ENCODE measurements around the gene GREB1. TPM values are rescaled to one million over a fixed set of nuclear protein-coding genes. Genes with fewer than 3 reads are reported as not detected.

GREB1 gene
- total RNA-seq, 1 donor, result 0.10 TPM

DNA sequence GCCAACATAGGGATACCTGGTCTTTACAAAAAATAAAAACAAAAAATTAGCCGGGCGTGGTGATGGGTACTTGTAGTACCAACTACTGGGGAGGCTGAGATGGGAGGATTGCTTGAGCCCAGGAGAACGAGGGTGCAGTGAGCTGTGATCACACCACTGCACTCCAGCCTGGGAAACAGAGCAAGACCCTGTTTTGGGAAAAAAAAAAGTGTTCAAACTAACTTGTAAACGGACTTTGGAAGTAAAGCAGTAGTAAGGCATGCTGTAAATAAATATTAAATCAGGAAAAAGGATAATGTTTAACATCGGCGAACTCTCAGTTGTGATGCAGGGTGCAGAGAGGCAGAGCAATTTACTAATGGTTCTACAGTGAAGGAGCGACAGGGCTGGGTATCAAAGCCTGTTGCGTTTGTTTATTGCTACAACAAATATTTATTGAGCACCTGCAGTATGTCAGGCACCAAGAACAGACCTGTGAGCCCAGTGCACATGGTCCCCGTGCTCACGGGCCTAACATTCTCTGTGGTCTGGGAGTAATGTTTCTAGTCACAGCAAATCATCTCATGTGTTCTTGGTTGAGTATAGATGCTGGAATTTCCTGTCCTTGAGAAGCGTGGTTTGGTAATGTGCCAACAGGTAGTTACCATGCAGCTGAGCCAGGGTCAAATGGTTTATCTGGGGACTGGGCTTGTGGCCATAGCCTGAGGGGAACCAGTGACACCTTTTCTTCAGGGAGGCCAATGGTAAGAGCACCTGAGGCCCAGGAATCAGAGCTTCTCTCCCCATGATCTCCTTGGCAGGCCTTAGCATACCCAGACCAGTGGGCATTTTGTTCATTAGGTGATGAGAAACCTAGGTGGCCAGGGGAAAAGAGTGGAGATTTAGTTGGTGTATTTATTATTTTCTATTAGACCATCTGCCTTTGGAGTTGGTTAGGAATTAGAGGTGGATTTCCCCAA lies 27.9 kb upstream of the GREB1 start:
- Histone ChIP-seq H3K4me1 (ENCODE audit: insufficient read depth, low read length) (no peaks in the 10 kb centered on the region), H3K27me3 (ENCODE audit: insufficient read depth, low read length) (peaks cover 3% of the 10 kb centered on the region), H3K9me3 (ENCODE audit: low read depth, low read length) (no peaks in the 10 kb centered on the region), H3K4me3 (ENCODE audit: low read length) (no peak overlapping the region)

DNA sequence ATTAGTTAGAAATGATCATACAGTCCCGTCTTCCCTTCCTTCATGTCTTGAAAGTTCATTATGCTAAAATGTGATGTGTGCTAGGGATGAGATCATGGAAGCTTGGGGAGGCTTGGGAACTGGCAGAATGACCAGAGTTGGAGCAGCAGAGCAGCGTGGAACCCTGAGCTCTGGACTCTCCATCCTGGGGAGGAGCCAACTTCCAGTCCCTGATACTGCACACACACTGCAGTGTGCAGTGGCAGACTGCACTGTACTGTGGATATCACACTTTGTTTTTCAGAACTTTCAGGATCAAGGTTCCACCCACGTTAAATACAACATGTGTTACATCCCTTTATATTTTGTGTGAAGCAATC lies 27.3 kb upstream of the GREB1 start:
- Histone ChIP-seq H3K27me3 (ENCODE audit: insufficient read depth, low read length) (peaks cover 3% of the 10 kb centered on the region), H3K9me3 (ENCODE audit: low read depth, low read length) (no peaks in the 10 kb centered on the region), H3K4me3 (ENCODE audit: low read length) (no peak overlapping the region), H3K4me1 (ENCODE audit: insufficient read depth, low read length) (no peaks in the 10 kb centered on the region)

DNA sequence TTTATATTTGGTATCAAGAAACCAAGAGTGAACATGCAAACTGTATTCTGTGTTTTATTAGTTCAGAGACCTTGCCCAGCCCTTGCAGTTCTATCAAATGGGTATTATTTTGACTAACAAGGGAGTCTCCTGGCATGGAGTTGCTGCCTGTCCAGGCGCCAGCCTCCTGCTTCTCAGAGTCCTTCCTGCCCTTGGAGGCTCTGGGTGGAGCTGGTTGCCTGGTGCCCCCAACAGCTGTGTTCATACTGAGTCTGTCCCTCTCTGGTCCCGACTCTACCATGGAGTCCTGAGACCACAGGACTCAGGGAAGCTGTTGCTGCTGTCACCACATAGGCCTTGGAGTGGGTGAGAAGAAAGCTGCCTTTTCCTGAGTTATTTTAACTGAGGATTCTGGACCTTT lies 26.3 kb upstream of the GREB1 start:
- H3K27me3 ChIP-seq (ENCODE audit: insufficient read depth, low read length), result peaks cover 3% of the 10 kb centered on the region

DNA sequence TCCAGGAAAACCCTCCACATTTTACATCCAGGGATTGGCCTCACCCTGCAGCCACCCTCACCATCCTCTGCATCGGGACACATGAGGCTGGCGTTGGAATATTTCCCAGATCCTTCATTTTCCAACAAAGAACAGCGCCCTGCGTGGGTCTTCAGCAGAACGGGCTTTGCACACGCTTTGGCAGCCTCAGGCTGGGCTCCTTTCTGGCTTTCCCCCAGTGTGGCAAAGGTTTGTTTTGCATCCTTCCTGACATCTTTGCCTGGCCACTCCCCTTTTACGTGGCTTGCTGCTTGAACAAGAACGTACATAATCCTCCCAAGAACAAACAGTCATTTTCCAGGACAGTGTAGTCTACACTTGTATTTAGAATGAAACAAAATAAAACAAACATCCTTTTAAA lies 25.6 kb upstream of the GREB1 start:
- H3K4me3 ChIP-seq (ENCODE audit: low read length), result no peak overlapping the region
- H3K4me1 ChIP-seq (ENCODE audit: insufficient read depth, low read length), result no peaks in the 10 kb centered on the region
- no peaks in the 10 kb centered on the region for H3K9me3 ChIP-seq (ENCODE audit: low read depth, low read length)
- peaks cover 3% of the 10 kb centered on the region for H3K27me3 ChIP-seq (ENCODE audit: insufficient read depth, low read length)

More for the DNA sequence above, 26.3 kb upstream of the GREB1 start:
- Histone ChIP-seq H3K9me3 (ENCODE audit: low read depth, low read length) (no peaks in the 10 kb centered on the region), H3K4me1 (ENCODE audit: insufficient read depth, low read length) (no peaks in the 10 kb centered on the region), H3K4me3 (ENCODE audit: low read length) (no peak overlapping the region)

DNA sequence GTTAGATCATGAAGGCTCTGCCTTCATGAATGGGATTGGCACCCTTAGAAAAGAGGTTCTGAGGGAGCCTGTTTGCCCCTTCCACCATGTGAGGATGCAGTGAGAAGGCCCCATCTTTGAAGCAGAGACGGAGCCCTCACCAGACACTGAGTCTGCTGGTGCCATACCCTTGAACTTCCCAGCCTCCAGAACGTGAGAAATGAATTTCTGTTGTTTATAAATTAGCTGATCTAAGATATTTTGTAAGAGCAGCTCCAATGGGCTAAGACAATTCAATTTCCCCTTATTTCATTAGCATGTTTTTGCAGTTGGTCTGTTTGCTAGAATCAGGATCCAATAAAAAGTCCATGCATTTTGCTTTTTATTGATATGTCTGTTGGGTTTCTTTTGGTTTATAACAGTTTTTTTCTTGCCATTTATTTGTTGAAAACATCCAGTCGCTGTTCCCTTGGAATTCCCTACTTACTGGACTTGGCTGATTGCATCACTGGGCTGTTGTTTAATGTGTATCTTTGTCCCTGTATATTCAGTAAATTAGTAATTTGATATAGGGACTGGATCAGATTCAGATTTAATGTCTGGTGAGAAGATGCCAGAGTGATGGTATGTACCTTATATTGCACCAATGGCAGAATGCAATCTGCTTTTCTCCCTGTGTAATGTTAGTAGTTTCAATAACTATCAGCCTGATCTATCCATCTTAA lies 24.0 kb upstream of the GREB1 start:
- Histone ChIP-seq H3K27me3 (ENCODE audit: insufficient read depth, low read length) (no peaks in the 10 kb centered on the region), H3K4me3 (ENCODE audit: low read length) (no peak overlapping the region), H3K9me3 (ENCODE audit: low read depth, low read length) (no peaks in the 10 kb centered on the region), H3K4me1 (ENCODE audit: insufficient read depth, low read length) (no peaks in the 10 kb centered on the region)

DNA sequence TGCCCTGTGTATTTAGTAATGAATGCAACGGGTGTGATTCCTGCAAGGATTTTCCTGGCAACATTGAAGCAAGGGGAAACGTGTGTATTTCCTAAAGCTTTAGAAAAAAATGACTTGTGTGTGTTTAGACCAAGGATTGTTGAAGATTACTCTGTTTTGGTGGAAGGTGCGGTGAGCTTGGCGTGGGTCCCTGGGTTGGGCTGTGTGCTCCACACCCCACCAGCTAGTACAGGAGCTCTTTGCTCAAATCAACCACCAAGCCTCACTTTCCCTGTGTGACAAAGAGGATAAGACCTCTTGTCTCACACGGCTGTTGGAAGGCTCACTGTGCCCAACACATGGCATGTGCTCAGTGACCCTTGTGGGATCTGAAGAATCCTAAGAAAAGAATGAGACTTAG lies 21.4 kb upstream of the GREB1 start:
- Histone ChIP-seq H3K9me3 (ENCODE audit: low read depth, low read length) (no peaks in the 10 kb centered on the region), H3K4me1 (ENCODE audit: insufficient read depth, low read length) (no peaks in the 10 kb centered on the region), H3K27me3 (ENCODE audit: insufficient read depth, low read length) (no peaks in the 10 kb centered on the region), H3K4me3 (ENCODE audit: low read length) (no peak overlapping the region)

DNA sequence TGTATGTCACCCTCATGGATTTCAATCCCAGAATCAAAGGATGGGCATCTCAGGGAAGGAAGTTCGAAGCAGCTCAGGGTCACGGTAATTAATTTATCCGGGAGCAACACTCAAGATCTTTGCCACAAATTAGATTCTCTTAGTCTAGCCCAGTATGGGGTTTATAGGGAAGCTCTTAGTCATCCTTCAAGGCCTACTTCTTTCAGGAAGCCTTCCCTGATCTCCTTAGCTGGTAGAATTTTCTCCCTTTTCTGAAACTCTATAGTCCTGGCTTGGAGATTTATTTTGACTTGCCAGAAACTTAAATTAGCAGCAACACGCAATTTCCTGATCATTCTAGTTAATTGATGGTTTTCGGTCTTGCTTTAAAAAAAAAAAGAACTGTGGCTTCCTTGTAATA lies 20.5 kb upstream of the GREB1 start:
- H3K27me3 ChIP-seq (ENCODE audit: insufficient read depth, low read length), result no peaks in the 10 kb centered on the region
- no peaks in the 10 kb centered on the region for H3K4me1 ChIP-seq (ENCODE audit: insufficient read depth, low read length)
- H3K4me3 ChIP-seq (ENCODE audit: low read length), result no peak overlapping the region
- H3K9me3 ChIP-seq (ENCODE audit: low read depth, low read length), result no peaks in the 10 kb centered on the region

DNA sequence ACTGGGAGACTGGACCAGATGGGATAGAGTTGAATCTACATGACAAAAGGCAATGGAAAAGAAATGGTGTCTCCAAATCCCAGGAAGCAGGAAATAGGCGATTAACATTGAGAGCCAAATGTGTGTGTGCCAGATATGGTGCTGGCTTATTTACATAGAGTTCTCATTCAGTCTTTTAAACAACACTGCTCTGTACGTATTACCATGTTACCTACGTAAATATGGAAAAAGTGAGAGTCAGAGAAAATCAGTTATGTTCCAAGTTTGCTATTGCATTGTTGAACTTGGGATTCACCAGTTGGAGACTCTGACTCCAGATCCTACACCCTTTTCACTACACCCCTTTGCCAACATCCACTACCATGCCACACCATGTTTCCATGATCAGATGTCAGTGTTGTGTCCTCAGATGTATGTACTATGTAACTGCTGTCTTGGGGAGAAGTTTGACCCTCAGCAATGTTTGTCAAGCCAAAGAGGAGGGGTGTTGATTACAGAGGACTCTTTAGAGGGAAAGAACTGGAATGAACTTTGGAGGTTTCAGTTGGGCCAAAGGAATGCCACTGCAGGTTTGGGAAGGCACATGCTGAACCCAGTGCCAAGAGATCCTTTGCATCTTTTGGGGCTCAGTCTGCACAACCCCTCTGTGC lies 19.6 kb upstream of the GREB1 start:
- no peaks in the 10 kb centered on the region for H3K27me3 ChIP-seq (ENCODE audit: insufficient read depth, low read length)
- no peaks in the 10 kb centered on the region for H3K9me3 ChIP-seq (ENCODE audit: low read depth, low read length)
- H3K4me1 ChIP-seq (ENCODE audit: insufficient read depth, low read length), result no peaks in the 10 kb centered on the region
- no peak overlapping the region for H3K4me3 ChIP-seq (ENCODE audit: low read length)

DNA sequence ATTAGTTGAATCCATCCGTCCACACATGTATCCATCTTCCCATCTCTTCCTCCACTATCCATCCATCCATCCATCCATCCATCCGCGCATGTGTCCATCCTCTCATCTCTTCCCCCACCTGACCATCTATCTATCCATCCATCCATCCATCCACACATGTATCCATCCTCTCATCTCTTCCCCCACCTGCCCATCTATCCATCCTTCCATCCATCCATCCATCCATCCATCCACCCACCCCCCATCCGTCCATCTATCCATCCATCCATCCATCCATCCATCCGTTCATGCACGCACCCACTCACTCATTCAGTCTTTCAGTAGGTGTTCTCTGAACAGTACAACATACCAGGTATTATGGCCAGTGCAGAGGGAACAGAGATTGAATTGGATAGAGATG lies 18.9 kb upstream of the GREB1 start:
- H3K27me3 ChIP-seq (ENCODE audit: insufficient read depth, low read length), result no peaks in the 10 kb centered on the region

DNA sequence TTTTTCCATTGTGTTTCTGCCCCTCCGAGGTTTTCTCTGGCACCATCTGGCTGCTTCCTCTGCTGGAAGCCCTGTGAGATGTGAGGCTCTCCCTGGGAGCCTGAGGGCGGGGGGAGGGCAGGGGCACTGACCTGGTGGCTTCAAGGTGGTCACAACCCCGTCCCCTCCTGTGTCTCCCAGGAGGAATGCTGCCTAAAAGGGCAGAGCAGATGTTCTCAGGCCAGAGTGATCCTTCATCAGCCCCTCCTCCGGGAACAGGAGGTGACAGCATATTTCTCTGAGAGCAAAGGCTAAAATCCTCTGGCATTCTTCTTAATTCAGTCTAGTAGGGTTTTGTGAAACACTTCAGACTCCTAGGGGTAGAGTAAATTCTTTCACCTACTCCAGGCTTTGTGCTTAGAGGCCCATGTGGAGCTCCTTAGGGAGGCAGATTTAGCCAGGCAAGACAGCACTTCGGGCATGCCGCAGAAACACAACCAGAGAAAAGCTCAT lies 18.3 kb upstream of the GREB1 start:
- Histone ChIP-seq H3K9me3 (ENCODE audit: low read depth, low read length) (no peaks in the 10 kb centered on the region), H3K27me3 (ENCODE audit: insufficient read depth, low read length) (no peaks in the 10 kb centered on the region), H3K4me1 (ENCODE audit: insufficient read depth, low read length) (no peaks in the 10 kb centered on the region), H3K4me3 (ENCODE audit: low read length) (no peak overlapping the region)

More for the DNA sequence above, 18.9 kb upstream of the GREB1 start:
- no peaks in the 10 kb centered on the region for H3K9me3 ChIP-seq (ENCODE audit: low read depth, low read length)
- no peaks in the 10 kb centered on the region for H3K4me1 ChIP-seq (ENCODE audit: insufficient read depth, low read length)
- H3K4me3 ChIP-seq (ENCODE audit: low read length), result no peak overlapping the region

DNA sequence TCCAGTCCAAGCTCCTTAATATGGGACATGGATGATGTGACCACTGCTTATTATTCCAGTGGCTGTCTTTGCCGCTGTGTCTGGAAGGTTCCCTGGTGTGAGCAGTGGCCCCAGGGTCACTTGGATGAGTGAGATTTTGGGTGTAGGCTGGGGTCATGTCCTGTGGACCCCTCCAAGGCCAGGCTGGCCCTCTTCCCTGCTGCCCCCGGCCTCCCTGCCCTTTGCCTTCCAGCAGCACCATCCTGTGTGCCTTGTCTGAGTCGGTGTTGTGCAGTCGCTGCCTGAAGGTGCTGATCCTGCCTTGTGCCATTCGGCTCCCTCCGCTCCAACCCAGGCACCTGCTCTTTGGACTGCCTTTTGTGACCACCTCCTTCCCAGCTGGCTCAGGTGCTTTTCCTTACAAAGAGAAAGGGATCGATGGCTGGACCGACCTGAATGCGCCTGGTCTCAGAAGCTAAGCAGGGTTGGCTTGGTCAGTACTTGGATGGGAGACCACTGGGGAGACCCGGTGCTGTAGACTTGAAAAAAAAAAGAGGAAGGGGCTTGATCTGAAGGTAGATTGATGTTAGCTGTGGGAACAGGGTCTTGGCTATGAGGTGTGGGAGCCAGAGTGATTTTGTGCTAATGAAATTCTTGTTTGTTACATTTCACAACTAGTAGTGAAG lies 16.7 kb upstream of the GREB1 start:
- H3K4me1 ChIP-seq (ENCODE audit: insufficient read depth, low read length), result no peaks in the 10 kb centered on the region
- H3K4me3 ChIP-seq (ENCODE audit: low read length), result no peak overlapping the region
- H3K9me3 ChIP-seq (ENCODE audit: low read depth, low read length), result no peaks in the 10 kb centered on the region
- H3K27me3 ChIP-seq (ENCODE audit: insufficient read depth, low read length), result no peaks in the 10 kb centered on the region

DNA sequence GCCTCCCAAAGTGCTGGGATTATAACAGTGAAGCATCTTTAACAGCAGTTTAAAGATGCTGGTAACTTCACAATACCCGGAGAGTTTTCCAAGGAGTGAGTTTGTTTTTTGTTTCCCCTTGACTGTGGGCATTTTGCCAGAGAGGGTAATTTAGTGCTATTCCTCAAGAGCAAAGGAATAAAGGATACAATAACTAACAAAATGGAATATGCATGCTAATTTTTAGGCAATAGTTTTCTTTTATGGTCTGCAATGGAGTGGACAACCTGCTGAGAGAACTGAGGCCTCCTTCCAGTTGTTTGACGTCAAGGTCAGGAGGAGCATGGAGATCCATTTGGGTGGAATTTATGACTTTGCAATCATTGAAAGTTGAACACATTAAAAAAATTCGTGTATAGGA lies 15.9 kb upstream of the GREB1 start:
- Histone ChIP-seq H3K27me3 (ENCODE audit: insufficient read depth, low read length) (no peaks in the 10 kb centered on the region), H3K9me3 (ENCODE audit: low read depth, low read length) (no peaks in the 10 kb centered on the region), H3K4me1 (ENCODE audit: insufficient read depth, low read length) (no peaks in the 10 kb centered on the region), H3K4me3 (ENCODE audit: low read length) (no peak overlapping the region)

DNA sequence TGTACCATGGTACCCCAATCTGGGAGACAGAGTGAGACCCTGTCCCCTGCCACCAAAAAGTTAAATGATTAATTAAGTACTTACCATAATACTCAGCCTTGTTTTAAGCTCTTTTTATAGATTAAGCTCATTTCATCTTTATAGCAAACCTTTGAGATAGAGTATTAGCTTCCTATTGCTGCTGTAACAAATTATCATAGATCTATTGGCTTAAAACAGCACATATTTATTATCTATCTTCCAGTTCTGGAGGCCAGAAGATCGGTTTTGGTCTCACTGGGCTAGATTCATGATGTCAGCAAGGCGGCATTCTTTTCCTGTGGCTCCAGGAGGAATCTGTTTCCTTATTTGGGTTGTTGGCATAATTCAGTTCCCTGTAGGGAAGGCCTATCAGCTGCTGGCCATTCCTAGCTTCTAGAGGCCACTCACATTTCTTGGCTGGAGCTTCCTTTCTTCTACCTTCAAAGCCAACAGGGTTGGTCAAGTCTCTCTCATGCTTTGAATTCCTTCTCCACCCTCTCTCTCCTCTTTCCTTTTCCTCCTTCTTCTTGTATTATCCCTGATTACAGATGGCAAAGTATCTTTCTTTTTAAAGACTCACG lies 13.7 kb upstream of the GREB1 start:
- no peak overlapping the region for H3K4me3 ChIP-seq (ENCODE audit: low read length)
- no peaks in the 10 kb centered on the region for H3K4me1 ChIP-seq (ENCODE audit: insufficient read depth, low read length)
- H3K9me3 ChIP-seq (ENCODE audit: low read depth, low read length), result no peaks in the 10 kb centered on the region
- no peaks in the 10 kb centered on the region for H3K27me3 ChIP-seq (ENCODE audit: insufficient read depth, low read length)

DNA sequence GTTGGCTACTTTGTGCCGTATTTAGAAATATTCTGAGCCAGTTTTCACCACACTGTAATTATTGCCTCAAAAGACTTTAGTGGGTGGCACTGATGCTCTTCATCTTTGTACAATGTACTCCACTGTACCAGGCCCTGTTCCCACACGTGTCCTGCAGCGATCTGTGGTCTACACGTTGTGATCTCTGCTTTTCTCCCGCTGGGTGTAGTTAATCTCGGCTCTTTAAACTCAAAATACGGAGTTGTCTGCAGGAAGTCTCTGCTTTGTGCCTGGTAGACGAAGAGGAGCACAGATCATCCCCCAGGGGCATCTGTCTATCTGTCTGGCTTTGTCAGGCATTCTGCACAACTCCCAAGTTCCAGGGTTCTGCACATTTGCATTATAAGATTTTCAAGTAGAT lies 12.1 kb upstream of the GREB1 start:
- no peaks in the 10 kb centered on the region for H3K9me3 ChIP-seq (ENCODE audit: low read depth, low read length)

More for the DNA sequence above, 12.1 kb upstream of the GREB1 start:
- H3K4me1 ChIP-seq (ENCODE audit: insufficient read depth, low read length), result no peaks in the 10 kb centered on the region
- H3K27me3 ChIP-seq (ENCODE audit: insufficient read depth, low read length), result no peaks in the 10 kb centered on the region
- H3K4me3 ChIP-seq (ENCODE audit: low read length), result no peak overlapping the region

Data from mononuclear cell (primary cell).